ENCODE results near the gene USP32.

Gene USP32

GRCh38 chr17:60169921-60170817, 221.8 kb downstream of the USP32 start:
- DNase-seq, result peak; percentile 66

GRCh38 chr17:60168654-60169053, 223.3 kb downstream of the USP32 start:
- no peak for DNase-seq

- DNase-seq, result no peak
Measured at GRCh38 chr17:60167065-60167741, 224.7 kb downstream of the USP32 start.

GRCh38 chr17:60165971-60166370, 226.0 kb downstream of the USP32 start:
- no peak for DNase-seq

- no peak for DNase-seq
Measured at GRCh38 chr17:60165223-60165622, 226.7 kb downstream of the USP32 start.

- no peak for DNase-seq
Measured at GRCh38 chr17:60164697-60165096, 227.2 kb downstream of the USP32 start.

GRCh38 chr17:60164164-60164563, 227.8 kb downstream of the USP32 start:
- no peak for DNase-seq

- no peak for DNase-seq
Measured at GRCh38 chr17:60163108-60163784, 228.7 kb downstream of the USP32 start.

GRCh38 chr17:60161598-60162330, 230.2 kb downstream of the USP32 start:
- DNase-seq, result peak; percentile 34

- no peak for DNase-seq
Measured at GRCh38 chr17:60160829-60161501, 231.0 kb downstream of the USP32 start.

GRCh38 chr17:60159479-60159866, 232.5 kb downstream of the USP32 start:
- DNase-seq, result no peak

- no peak for DNase-seq
Measured at GRCh38 chr17:60158751-60159478, 233.0 kb downstream of the USP32 start.

GRCh38 chr17:60157487-60158040, 234.4 kb downstream of the USP32 start:
- no peak for DNase-seq

GRCh38 chr17:60156746-60157145, 235.2 kb downstream of the USP32 start:
- DNase-seq, result no peak

GRCh38 chr17:60155815-60156214, 236.1 kb downstream of the USP32 start:
- no peak for DNase-seq

GRCh38 chr17:60155427-60155814, 236.5 kb downstream of the USP32 start:
- DNase-seq, result no peak

- DNase-seq, result no peak
Measured at GRCh38 chr17:60154616-60155426, 237.1 kb downstream of the USP32 start.

GRCh38 chr17:60153606-60154390, 238.1 kb downstream of the USP32 start:
- no peak for DNase-seq

GRCh38 chr17:60151355-60151754, 240.6 kb downstream of the USP32 start:
- DNase-seq, result no peak
